HG03460 (cell line): ENCODE data around the gene DYSF.

Experiments used
- ATAC-seq: cut with Tn5 transposase; IDR thresholded peaks from one replicate; pipeline ENCODE4 v1.9.1; 2021; ENCODE audit not compliant: unreplicated experiment

Gene DYSF

GRCh38 chr2:71715951-71716696, 262.8 kb downstream of the DYSF start:
- no peak for ATAC-seq

- ATAC-seq, result no peak
Measured at GRCh38 chr2:71716697-71717624, 263.6 kb downstream of the DYSF start.

- ATAC-seq, result no peak
Measured at GRCh38 chr2:71718686-71719085, 265.3 kb downstream of the DYSF start.

- no peak for ATAC-seq
Measured at GRCh38 chr2:71719520-71720282, 266.3 kb downstream of the DYSF start.

- no peak for ATAC-seq
Measured at GRCh38 chr2:71720283-71720560, 266.9 kb downstream of the DYSF start.

GRCh38 chr2:71720596-71721361, 267.4 kb downstream of the DYSF start:
- no peak for ATAC-seq

- no peak for ATAC-seq
Measured at GRCh38 chr2:71721362-71721665, 268.0 kb downstream of the DYSF start.

- ATAC-seq, result no peak
Measured at GRCh38 chr2:71721669-71722068, 268.3 kb downstream of the DYSF start.

GRCh38 chr2:71722286-71722685, 268.9 kb downstream of the DYSF start:
- no peak for ATAC-seq

- ATAC-seq, result no peak
Measured at GRCh38 chr2:71724793-71725192, 271.4 kb downstream of the DYSF start.

- ATAC-seq, result no peak
Measured at GRCh38 chr2:71725836-71726235, 272.5 kb downstream of the DYSF start.

GRCh38 chr2:71727562-71727961, 274.2 kb downstream of the DYSF start:
- no peak for ATAC-seq

GRCh38 chr2:71728036-71728435, 274.7 kb downstream of the DYSF start:
- no peak for ATAC-seq

- no peak for ATAC-seq
Measured at GRCh38 chr2:71730785-71731383, 277.5 kb downstream of the DYSF start.

- no peak for ATAC-seq
Measured at GRCh38 chr2:71734620-71735019, 281.3 kb downstream of the DYSF start.

GRCh38 chr2:71735676-71736075, 282.3 kb downstream of the DYSF start:
- no peak for ATAC-seq
